Measurements from ENCODE around the gene SLC37A3.
"Not testable (repeated sequence)": the region's sequence is repeated elsewhere in the genome, so short reads cannot be mapped to it uniquely, and the experiment has no call there.

Gene SLC37A3

GRCh38 chr7:140330128-140330527 is 68.2 kb downstream of the SLC37A3 start:
- Histone ChIP-seq H3K9ac (ENCODE audit: low read depth in 1 of 2, low read length in 2 of 2) (no peak overlapping the region), H3K9me3 (ENCODE audit: control insufficient read depth in 1 of 2, low read length in 2 of 2) (no peaks in the 10 kb centered on the region), H3K4me3 (ENCODE audit: low read depth in 1 of 2, low read length in 2 of 2) (no peak overlapping the region), H3K27me3 (ENCODE audit: control insufficient read depth in 1 of 2, insufficient read depth in 2 of 2, low read length in 2 of 2) (no peaks in the 10 kb centered on the region), H3K4me1 (ENCODE audit: control insufficient read depth in 1 of 2, insufficient read depth in 2 of 2, low read length in 2 of 2) (peaks cover 6% of the 10 kb centered on the region in 2 donors), H3K36me3 (ENCODE audit: control insufficient read depth in 1 of 2, insufficient read depth in 2 of 2, low read length in 2 of 2) (peaks cover 9 to 11% of the 10 kb centered on the region in 2 donors), H3K27ac (ENCODE audit: low read depth, low read length) (no peak overlapping the region)

DNA sequence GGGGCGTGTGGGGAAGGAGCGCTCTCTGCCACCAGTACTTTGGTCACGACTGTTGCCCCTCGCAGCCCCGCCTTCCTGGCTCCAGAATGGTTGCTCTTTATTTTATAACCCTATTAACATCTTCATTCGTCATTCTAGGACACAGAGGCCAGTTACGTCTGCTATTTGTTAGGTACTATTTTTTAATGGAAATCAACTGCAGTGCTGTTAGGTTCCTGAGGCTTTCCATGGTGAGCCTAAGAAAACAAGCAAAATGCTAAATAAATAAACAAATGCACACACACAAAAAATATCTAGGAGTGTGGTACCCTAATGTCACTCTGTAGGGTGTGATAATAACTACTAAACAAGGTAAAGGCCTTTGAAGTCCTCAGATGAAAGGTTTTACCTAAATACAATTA is 71.1 kb downstream of the SLC37A3 start:
- Histone ChIP-seq H3K27me3 (ENCODE audit: control insufficient read depth in 1 of 2, insufficient read depth in 2 of 2, low read length in 2 of 2) (no peaks in the 10 kb centered on the region), H3K36me3 (ENCODE audit: control insufficient read depth in 1 of 2, insufficient read depth in 2 of 2, low read length in 2 of 2) (no peaks in the 10 kb centered on the region), H3K27ac (ENCODE audit: low read depth, low read length) (no peak overlapping the region), H3K9ac (ENCODE audit: low read depth in 1 of 2, low read length in 2 of 2) (no peak overlapping the region), H3K9me3 (ENCODE audit: control insufficient read depth in 1 of 2, low read length in 2 of 2) (no peaks in the 10 kb centered on the region), H3K4me1 (ENCODE audit: control insufficient read depth in 1 of 2, insufficient read depth in 2 of 2, low read length in 2 of 2) (peaks cover 6% of the 10 kb centered on the region in 2 donors), H3K4me3 (ENCODE audit: low read depth in 1 of 2, low read length in 2 of 2) (no peak overlapping the region)

DNA sequence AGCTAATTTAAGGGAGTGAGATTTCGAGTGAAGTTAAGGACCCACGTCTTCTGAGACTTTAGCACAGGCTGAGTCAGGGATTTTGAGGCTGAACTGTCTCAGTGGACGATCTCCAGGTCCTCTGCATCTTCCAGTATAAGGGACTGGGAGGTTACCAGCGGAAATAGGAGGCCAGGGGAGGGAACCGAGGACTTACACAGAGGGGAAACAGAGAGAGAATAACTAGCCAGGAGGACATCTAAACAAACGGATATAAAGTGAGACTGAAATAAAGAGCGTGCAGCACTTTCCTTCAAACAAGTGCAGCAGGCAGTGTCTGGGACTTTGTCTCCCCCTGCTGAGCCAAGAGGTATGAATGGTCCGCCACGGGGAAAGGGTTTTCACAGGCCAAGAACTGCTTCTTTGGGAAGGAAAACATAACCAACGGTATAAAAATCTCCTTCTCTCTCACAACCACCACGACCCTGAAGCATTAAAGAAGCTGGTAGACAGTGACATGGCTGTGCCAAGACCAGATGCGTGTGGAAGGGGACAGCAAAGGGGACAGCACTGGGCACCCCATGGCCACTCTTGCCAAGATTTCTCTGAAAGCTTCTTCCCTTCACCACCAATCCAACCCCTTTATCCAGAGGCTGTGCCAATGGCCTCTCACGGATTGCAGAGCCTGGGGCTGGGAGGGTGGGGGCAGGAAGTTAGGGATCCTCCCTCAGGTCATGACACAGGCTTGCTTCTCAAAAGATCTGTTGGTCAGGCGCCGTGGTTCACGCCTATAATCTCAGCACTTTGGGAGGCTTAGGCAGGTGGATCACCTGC is 72.0 kb downstream of the SLC37A3 start:
- Histone ChIP-seq H3K36me3 (ENCODE audit: control insufficient read depth in 1 of 2, insufficient read depth in 2 of 2, low read length in 2 of 2) (no peaks in the 10 kb centered on the region), H3K4me3 (ENCODE audit: low read depth in 1 of 2, low read length in 2 of 2) (peak overlapping the region; percentile 33 to 51), H3K9ac (ENCODE audit: low read depth in 1 of 2, low read length in 2 of 2) (peak overlapping the region in 1 of 2 donors; percentile 12), H3K27ac (ENCODE audit: low read depth, low read length) (no peak overlapping the region), H3K9me3 (ENCODE audit: control insufficient read depth in 1 of 2, low read length in 2 of 2) (no peaks in the 10 kb centered on the region), H3K27me3 (ENCODE audit: control insufficient read depth in 1 of 2, insufficient read depth in 2 of 2, low read length in 2 of 2) (no peaks in the 10 kb centered on the region), H3K4me1 (ENCODE audit: control insufficient read depth in 1 of 2, insufficient read depth in 2 of 2, low read length in 2 of 2) (peaks cover 6% of the 10 kb centered on the region in 2 donors)

DNA sequence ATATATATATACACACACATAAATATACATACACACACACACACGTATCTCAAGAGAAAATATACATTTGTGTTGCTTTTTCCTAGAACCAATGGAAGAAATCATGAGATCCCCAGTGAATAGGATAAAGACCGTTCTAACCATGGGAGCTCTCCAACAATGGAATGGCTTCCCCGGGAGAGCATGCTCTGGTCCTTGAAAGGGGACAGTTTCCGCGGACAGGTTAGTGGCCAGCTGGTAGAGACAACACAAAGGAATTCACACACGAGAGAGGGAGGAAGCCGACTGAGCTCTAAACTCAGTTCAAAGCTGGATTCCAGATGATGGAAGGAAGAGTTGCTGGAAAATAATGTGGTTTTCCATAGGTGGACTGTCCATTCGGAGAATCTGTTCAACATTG is 72.7 kb downstream of the SLC37A3 start:
- H3K9ac ChIP-seq (ENCODE audit: low read depth in 1 of 2, low read length in 2 of 2): no peak overlapping the region

DNA sequence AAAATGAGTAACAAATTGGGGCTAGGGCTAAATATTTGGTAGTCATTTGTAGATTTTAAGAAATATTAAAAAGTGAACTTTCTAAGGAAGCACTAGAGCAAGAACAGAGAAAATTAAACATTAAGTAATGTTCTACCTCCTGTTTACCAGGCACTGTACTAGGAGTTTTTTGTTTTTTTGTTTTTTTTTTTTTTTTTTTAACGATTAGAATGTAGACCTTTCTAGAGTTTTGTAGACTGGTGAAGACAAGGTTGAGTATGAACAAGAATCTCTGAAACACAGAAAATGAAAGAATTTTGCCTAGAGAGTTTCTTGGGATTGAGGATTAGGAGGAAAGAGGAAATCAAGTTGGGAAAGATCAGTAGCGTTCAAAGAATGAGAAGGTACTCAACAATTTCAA is 73.6 kb downstream of the SLC37A3 start:
- Histone ChIP-seq H3K9ac (ENCODE audit: low read depth in 1 of 2, low read length in 2 of 2) (no peak overlapping the region), H3K4me1 (ENCODE audit: control insufficient read depth in 1 of 2, insufficient read depth in 2 of 2, low read length in 2 of 2) (peaks cover 6% of the 10 kb centered on the region in 2 donors), H3K27me3 (ENCODE audit: control insufficient read depth in 1 of 2, insufficient read depth in 2 of 2, low read length in 2 of 2) (no peaks in the 10 kb centered on the region), H3K9me3 (ENCODE audit: control insufficient read depth in 1 of 2, low read length in 2 of 2) (no peaks in the 10 kb centered on the region), H3K27ac (ENCODE audit: low read depth, low read length) (no peak overlapping the region), H3K4me3 (ENCODE audit: low read depth in 1 of 2, low read length in 2 of 2) (no peak overlapping the region), H3K36me3 (ENCODE audit: control insufficient read depth in 1 of 2, insufficient read depth in 2 of 2, low read length in 2 of 2) (no peaks in the 10 kb centered on the region)

More for the DNA sequence above, 72.7 kb downstream of the SLC37A3 start:
- no peaks in the 10 kb centered on the region for H3K9me3 ChIP-seq (ENCODE audit: control insufficient read depth in 1 of 2, low read length in 2 of 2)
- H3K4me3 ChIP-seq (ENCODE audit: low read depth in 1 of 2, low read length in 2 of 2): peak overlapping the region in 1 of 2 donors; percentile 51
- no peaks in the 10 kb centered on the region for H3K27me3 ChIP-seq (ENCODE audit: control insufficient read depth in 1 of 2, insufficient read depth in 2 of 2, low read length in 2 of 2)
- peaks cover 6% of the 10 kb centered on the region in 2 donors for H3K4me1 ChIP-seq (ENCODE audit: control insufficient read depth in 1 of 2, insufficient read depth in 2 of 2, low read length in 2 of 2)
- no peaks in the 10 kb centered on the region for H3K36me3 ChIP-seq (ENCODE audit: control insufficient read depth in 1 of 2, insufficient read depth in 2 of 2, low read length in 2 of 2)
- no peak overlapping the region for H3K27ac ChIP-seq (ENCODE audit: low read depth, low read length)

GRCh38 chr7:140322759-140323158 is 75.6 kb downstream of the SLC37A3 start:
- Histone ChIP-seq H3K27me3 (ENCODE audit: control insufficient read depth in 1 of 2, insufficient read depth in 2 of 2, low read length in 2 of 2) (no peaks in the 10 kb centered on the region), H3K4me3 (ENCODE audit: low read depth in 1 of 2, low read length in 2 of 2) (no peak overlapping the region), H3K9ac (ENCODE audit: low read depth in 1 of 2, low read length in 2 of 2) (no peak overlapping the region), H3K36me3 (ENCODE audit: control insufficient read depth in 1 of 2, insufficient read depth in 2 of 2, low read length in 2 of 2) (no peaks in the 10 kb centered on the region), H3K4me1 (ENCODE audit: control insufficient read depth in 1 of 2, insufficient read depth in 2 of 2, low read length in 2 of 2) (peaks cover 5 to 6% of the 10 kb centered on the region in 2 donors), H3K9me3 (ENCODE audit: control insufficient read depth in 1 of 2, low read length in 2 of 2) (no peaks in the 10 kb centered on the region), H3K27ac (ENCODE audit: low read depth, low read length) (no peak overlapping the region)

- H3K4me1 ChIP-seq (ENCODE audit: control insufficient read depth in 1 of 2, insufficient read depth in 2 of 2, low read length in 2 of 2): peaks cover 12 to 19% of the 10 kb centered on the region in 2 donors
- H3K27ac ChIP-seq (ENCODE audit: low read depth, low read length); H3K4me3 ChIP-seq (ENCODE audit: low read depth in 1 of 2, low read length in 2 of 2); H3K9ac ChIP-seq (ENCODE audit: low read depth in 1 of 2, low read length in 2 of 2); H3K9me3 ChIP-seq (ENCODE audit: control insufficient read depth in 1 of 2, low read length in 2 of 2); H3K27me3 ChIP-seq (ENCODE audit: control insufficient read depth in 1 of 2, insufficient read depth in 2 of 2, low read length in 2 of 2); H3K36me3 ChIP-seq (ENCODE audit: control insufficient read depth in 1 of 2, insufficient read depth in 2 of 2, low read length in 2 of 2): not testable (repeated sequence)
Measured at GRCh38 chr7:140320078-140320477, 78.3 kb downstream of the SLC37A3 start.

- no peaks in the 10 kb centered on the region for H3K27me3 ChIP-seq (ENCODE audit: control insufficient read depth in 1 of 2, insufficient read depth in 2 of 2, low read length in 2 of 2)
- H3K9ac ChIP-seq (ENCODE audit: low read depth in 1 of 2, low read length in 2 of 2): no peak overlapping the region
- no peaks in the 10 kb centered on the region for H3K36me3 ChIP-seq (ENCODE audit: control insufficient read depth in 1 of 2, insufficient read depth in 2 of 2, low read length in 2 of 2)
- peaks cover 12 to 24% of the 10 kb centered on the region in 2 donors for H3K4me1 ChIP-seq (ENCODE audit: control insufficient read depth in 1 of 2, insufficient read depth in 2 of 2, low read length in 2 of 2)
- no peak overlapping the region for H3K4me3 ChIP-seq (ENCODE audit: low read depth in 1 of 2, low read length in 2 of 2)
- no peak overlapping the region for H3K27ac ChIP-seq (ENCODE audit: low read depth, low read length)
- no peaks in the 10 kb centered on the region for H3K9me3 ChIP-seq (ENCODE audit: control insufficient read depth in 1 of 2, low read length in 2 of 2)
Measured at GRCh38 chr7:140317999-140318398, 80.3 kb downstream of the SLC37A3 start.

GRCh38 chr7:140317597-140317996 is 80.7 kb downstream of the SLC37A3 start:
- H3K9ac ChIP-seq (ENCODE audit: low read depth in 1 of 2, low read length in 2 of 2): no peak overlapping the region
- H3K4me1 ChIP-seq (ENCODE audit: control insufficient read depth in 1 of 2, insufficient read depth in 2 of 2, low read length in 2 of 2): peaks cover 12 to 24% of the 10 kb centered on the region in 2 donors
- H3K36me3 ChIP-seq (ENCODE audit: control insufficient read depth in 1 of 2, insufficient read depth in 2 of 2, low read length in 2 of 2): no peaks in the 10 kb centered on the region
- no peak overlapping the region for H3K4me3 ChIP-seq (ENCODE audit: low read depth in 1 of 2, low read length in 2 of 2)
- no peak overlapping the region for H3K27ac ChIP-seq (ENCODE audit: low read depth, low read length)
- H3K27me3 ChIP-seq (ENCODE audit: control insufficient read depth in 1 of 2, insufficient read depth in 2 of 2, low read length in 2 of 2): no peaks in the 10 kb centered on the region
- no peaks in the 10 kb centered on the region for H3K9me3 ChIP-seq (ENCODE audit: control insufficient read depth in 1 of 2, low read length in 2 of 2)

DNA sequence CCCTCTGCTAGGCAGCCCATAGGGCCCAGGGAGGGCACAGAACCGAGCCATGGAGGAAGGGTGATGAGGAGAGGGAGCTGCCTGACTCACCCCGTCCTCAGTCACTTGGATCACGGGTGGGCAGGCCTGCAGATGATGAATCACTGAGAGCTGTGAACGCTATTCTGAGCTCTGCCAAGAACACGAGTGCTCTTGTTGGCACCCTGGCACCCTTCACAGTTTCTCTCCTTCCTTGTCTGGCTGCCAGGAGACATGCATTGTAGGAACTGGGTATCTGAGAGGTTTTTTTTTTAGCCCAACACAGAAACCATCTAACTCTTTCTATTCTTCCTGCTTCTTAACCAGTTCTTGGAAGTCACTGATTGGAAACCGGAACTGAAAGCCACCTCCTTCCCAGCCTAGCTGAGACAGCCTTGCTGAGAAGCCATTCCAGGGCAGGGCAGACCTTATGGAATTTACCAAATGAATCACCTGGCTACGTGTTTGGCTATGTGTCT is 82.1 kb downstream of the SLC37A3 start:
- H3K27ac ChIP-seq (ENCODE audit: low read depth, low read length): peak overlapping the region; percentile 30
- H3K4me3 ChIP-seq (ENCODE audit: low read depth in 1 of 2, low read length in 2 of 2): peak overlapping the region; percentile 44 to 54
- no peaks in the 10 kb centered on the region for H3K36me3 ChIP-seq (ENCODE audit: control insufficient read depth in 1 of 2, insufficient read depth in 2 of 2, low read length in 2 of 2)
- H3K9me3 ChIP-seq (ENCODE audit: control insufficient read depth in 1 of 2, low read length in 2 of 2): peaks cover 2 to 10% of the 10 kb centered on the region in 2 donors
- H3K4me1 ChIP-seq (ENCODE audit: control insufficient read depth in 1 of 2, insufficient read depth in 2 of 2, low read length in 2 of 2): peaks cover 12 to 24% of the 10 kb centered on the region in 2 donors
- peak overlapping the region; percentile 24 to 44 for H3K9ac ChIP-seq (ENCODE audit: low read depth in 1 of 2, low read length in 2 of 2)
- no peaks in the 10 kb centered on the region for H3K27me3 ChIP-seq (ENCODE audit: control insufficient read depth in 1 of 2, insufficient read depth in 2 of 2, low read length in 2 of 2)
